Activated CD4-positive, alpha-beta T cell treated with anti-CD3 and anti-CD28 coated beads, Interleukin-2, amount 50 U/mL, for 24 hours (primary cell): ENCODE results near the gene TUBB3.

Experiments used
- DNase-seq, 2 donors: peaks; one replicate each; pipeline ENCODE4 v3.0.0-alpha.2; 2020; ENCODE audit warnings: low read depth in 1 of 2, low spot score in 1 of 2

Gene TUBB3

DNA sequence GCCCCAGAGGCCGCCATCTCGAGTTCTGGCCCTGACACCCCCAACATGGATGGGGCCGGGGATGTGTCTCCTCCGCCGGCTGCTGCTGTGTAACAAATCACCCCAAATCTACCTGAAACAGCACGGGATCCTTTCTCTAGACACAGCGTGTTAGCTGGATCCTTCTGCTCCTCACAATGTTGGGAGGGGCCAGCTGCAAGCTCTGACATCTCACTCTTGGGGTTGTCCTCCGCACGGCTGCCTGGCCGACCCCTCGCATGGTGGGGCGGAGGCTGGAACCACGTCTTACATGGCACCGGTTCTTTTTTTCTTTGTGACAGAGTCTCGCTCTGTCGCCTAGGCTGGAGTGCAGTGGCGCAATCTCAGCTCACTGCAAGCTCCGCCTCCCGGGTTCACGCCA is 13.8 kb downstream of the TUBB3 start:
- no peak for DNase-seq

GRCh38 chr16:89938175-89938885 is 15.2 kb downstream of the TUBB3 start:
- DNase-seq: no peak

DNA sequence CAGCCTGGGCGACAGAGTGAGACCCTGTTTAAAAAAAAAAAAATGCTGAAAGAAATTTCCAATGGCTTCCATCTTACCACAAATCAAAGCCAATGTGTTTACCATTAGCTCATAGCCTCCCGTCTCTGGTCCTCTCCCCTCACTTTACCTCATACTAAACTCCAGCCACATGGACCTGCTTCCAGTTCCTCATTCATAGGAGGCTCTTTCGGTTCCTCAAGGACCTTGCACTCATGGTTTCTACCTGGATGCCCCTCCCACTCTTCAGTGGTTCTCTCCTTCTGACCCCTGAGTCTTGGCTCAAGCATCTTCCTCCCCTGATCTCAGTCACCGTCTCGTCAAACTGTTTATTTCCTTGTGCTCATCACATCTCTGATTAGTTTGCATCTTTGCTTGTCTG is 21.6 kb downstream of the TUBB3 start:
- no peak for DNase-seq

- DNase-seq: no peak
Observed at GRCh38 chr16:89945654-89946053, 22.5 kb downstream of the TUBB3 start.

DNA sequence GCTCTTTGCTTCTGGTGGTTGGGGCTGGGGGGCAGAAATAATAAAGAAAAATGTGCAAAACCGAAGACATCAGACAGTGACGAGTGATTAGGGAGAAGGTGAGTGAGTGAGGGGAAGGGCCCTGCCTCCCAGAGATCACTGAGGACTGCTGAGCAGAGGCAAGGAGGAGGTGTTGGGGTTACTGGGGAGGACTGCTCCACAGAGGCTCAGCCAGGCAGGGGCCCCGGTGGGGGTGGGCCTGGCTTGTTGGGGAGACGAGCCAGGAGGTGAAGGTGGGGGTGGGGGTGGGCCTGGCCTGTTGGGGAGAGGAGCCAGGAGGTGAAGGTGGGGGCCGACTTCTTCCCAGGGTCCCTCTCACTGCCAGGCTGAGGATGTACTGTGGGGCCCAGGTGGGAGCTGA is 23.4 kb downstream of the TUBB3 start:
- no peak for DNase-seq

DNA sequence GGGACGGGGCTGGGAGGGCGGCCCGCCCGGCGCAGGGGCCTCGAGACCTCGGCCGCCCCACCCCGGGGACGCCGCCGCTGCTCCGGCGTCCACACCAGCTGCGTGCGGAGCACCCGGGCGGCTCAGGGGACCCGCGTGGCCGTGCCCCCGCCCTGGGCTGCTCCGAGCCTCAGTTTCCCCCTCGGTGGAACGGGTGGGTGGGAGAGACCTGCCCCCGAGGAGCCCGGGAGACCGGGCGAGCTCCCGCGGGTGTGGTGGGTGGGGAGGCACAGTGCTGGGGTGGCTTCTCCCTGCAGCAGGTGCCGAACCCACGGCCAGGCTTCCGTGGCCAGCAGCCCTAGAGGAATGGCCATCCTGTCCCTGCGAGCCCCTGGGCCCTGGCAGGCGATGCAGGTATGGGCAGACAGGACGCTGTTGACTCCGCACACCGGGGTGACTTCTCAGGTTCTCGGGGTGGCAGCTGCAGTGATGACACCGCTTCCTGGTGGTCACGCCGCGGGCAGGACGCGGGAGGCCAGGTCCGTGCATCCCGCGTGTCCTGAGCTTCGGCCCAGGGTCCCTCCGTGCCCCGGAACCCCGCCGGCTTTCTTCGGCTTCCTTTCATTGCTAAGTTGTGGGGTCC is 26.1 kb downstream of the TUBB3 start:
- DNase-seq: no peak

- no peak for DNase-seq
Observed at GRCh38 chr16:89949756-89950155, 26.6 kb downstream of the TUBB3 start.

GRCh38 chr16:89951509-89951908 is 28.4 kb downstream of the TUBB3 start:
- no peak for DNase-seq

- no peak for DNase-seq
Observed at GRCh38 chr16:89952049-89952448, 28.9 kb downstream of the TUBB3 start.

DNA sequence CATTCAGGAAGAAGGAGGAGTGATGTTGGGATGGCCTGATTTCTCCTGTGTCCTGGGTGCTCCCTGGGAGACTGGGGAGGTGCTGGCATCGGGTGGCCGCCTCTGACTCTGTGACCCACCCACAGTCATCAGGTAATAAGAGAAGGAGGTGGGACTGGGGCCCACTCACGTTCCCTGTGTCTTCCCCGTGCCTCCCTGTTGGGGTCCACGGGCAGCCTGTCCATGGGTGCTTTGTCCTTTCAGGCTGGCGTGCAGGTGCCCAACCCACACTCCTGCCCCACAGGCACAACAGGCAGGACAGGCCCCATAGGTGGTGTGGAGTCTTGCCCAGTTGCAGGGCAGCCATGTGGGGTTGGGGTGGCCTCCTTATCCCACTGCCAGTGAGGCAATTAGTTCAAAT is 29.4 kb downstream of the TUBB3 start:
- DNase-seq: no peak

- no peak for DNase-seq
Observed at GRCh38 chr16:89953671-89954406, 30.7 kb downstream of the TUBB3 start.

DNA sequence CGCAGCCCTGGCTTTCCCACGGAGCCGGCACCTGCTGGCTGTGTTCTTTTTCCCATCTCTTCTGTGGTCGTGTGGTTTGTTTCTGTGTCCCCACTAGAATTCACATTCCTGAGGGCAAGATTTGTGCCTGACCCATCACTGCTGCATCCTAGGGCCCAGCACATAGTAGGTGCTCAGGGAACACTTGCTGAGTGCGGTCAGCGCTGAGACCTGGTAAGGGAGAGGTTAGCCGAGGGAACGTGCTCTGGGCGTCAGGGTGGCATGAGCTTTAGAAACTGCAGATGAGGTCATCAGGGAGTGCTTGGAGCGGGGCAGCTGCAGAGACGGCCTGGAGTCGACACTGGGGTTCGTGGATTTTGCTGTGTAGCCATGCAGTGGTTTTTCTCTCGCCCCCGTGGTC is 31.3 kb downstream of the TUBB3 start:
- DNase-seq: no peak

- no peak for DNase-seq
Observed at GRCh38 chr16:89955001-89955685, 32.0 kb downstream of the TUBB3 start.

DNA sequence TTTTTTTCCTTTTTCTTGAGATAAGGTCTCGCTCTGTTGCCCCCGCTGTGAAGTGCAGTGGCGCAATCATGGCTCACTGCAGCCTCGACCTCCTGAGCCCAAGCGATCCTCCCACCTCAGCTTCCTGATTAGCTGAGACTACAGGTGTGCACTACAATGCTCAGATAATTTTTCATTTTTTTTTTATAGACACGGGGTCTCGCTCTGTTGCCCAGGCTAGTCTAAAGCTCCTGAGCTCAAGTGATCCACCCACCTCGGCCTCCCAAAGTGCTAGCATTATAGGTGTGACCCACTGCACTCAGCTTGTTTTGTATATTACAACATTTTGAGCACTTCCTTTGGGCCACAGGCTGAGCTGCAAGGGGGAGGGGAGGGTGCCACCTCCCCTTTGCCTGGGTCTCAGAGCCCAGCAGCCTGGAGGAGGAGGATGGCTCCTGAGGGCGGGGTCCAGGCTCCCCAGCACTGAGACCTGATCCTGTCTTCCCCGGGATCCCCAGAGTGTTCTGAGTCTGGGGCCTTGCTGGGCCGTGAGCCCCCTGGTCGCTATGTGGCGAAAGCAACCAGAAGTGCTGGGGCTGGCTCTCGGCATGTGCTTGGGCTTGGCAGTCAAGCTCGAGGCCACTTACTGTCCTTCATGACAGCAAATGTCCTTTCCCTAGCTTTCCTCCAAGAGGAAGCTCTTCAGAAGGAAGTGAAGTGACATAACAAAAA is 33.5 kb downstream of the TUBB3 start:
- DNase-seq: no peak

GRCh38 chr16:89957216-89957785 is 34.2 kb downstream of the TUBB3 start:
- DNase-seq: no peak

DNA sequence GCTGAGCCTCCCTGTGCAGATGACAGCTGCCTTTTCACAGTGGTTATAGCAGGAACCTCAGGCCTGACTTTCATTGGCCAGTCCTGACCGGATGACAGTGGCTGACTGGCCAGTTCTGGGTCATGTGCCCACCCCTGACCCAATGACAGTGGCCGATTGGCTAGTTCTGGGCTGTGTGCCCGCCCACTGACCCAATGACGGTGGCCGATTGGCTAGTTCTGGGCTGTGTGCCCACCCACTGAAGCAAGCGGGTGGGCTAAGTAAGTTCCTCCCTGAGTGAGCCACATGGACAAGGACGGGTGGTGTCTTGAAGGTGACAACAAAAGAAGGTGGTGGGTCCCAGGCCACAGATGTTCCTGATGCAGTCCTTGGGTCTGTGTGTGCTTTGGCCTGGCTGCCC is 34.9 kb downstream of the TUBB3 start:
- no peak for DNase-seq

DNA sequence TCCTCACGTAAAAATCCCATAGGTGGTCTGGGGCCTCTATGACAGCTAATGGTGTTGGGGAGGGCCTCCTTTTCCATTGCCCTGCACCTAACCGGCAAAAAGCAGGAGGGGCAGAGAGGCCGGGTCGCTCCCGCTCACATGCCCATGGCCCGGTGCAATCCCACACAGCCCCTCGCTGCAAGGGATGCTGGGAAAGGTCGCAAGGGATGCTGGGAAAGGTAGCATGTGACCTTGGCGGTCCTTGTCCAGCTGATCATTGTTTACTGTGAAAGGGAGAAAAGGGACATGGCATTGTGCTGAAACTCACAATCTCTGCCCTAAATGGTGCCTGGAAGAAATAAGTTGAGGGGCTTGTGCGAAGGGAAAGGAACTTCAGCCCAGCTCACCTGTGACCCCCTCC is 35.5 kb downstream of the TUBB3 start:
- no peak for DNase-seq

DNA sequence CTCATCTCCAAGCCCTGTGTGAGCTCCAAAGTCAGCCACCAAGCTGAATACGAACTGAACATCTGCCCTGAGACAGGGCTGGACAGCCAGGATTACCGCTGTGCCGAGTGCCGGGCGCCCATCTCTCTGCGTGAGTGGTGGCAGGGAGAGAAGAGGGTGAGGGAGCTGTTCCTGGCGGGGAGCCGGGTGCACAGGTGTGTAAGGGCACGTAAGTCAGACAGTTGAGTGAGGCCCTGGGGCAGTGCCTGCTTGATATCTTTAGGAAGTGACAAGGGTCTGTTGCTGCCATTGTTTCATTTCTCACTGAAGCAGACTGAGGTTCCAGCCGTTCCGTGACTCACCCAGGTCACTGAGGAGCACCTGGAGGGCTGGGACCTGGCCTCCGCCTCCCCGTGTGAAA is 37.8 kb downstream of the TUBB3 start:
- DNase-seq: no peak

- no peak for DNase-seq
Observed at GRCh38 chr16:89961920-89962319, 38.8 kb downstream of the TUBB3 start.

DNA sequence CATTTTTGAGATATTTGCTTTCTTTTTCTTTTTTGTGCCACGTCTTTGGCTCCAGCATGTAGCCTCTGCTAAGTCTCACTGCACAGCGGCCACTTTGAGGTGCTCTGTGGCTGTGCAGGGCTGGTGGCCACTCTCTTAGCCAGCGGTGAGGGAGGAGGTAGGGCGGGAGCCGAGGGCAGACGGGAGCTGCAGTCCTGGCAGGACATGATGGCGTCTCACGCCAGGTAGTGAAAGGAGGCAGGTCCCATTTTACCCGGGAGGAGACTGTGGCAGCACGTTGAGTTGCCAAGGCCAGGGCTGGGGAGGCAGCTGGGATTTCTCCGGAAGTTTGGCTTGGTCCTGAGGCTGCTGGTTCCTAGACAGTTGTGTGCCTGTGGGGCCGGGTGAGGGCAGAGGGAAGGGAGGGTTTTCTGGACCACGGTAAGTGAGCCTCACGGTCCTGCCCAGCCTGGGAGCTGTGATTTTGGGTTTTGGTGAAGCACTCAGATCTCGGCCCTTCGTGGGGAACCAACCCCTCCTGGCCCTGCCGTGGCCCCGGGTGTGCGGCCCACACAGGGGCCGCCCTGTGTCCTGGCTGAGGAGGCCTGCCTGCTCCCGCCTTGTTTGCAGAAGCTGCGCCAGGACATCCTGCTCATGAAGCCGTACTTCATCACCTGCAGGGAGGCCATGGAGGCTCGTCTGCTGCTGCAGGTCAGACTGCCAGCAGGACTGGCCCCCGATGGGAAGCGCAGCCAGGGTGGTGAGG is 39.8 kb downstream of the TUBB3 start:
- no peak for DNase-seq
